ENCODE results near the gene ZNF526.

ZNF526 gene

GRCh38 chr19:42220751-42221097 is 612 bp downstream of the ZNF526 start:
- no peak for DNase-seq (ENCODE audit: low read depth in 2 of 3, low spot score in 2 of 3)

DNA sequence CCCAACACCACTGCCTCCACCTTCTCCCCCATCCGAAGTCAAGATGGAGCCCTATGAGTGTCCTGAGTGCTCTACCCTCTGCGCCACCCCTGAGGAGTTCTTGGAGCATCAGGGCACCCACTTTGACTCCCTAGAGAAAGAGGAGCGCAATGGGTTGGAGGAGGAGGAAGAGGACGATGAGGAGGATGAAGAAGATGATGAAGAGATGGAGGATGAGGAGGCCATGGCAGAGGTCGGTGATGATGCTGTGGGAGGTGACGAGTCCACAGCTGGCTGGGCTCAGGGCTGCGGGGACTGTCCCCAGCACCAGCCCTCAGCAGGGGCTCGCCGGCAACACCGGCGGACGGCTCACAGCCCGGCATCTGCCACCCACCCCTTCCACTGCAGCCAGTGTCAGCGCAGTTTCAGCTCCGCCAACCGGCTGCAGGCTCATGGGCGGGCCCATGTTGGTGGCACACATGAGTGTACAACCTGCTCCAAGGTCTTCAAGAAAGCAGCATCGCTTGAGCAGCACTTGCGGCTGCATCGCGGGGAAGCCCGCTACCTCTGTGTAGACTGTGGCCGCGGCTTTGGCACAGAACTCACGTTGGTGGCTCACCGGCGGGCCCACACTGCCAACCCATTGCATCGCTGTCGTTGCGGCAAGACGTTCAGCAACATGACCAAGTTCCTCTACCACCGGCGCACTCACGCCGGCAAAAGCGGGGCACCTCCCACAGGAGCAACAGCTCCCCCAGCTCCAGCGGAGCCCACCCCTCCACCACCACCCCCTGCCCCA is 5.0 kb downstream of the ZNF526 start:
- DNase-seq (ENCODE audit: low read depth in 2 of 3, low spot score in 2 of 3), result no peak

- no peak for DNase-seq (ENCODE audit: low read depth in 2 of 3, low spot score in 2 of 3)
Observed at GRCh38 chr19:42225718-42226292, 5.7 kb downstream of the ZNF526 start.

DNA sequence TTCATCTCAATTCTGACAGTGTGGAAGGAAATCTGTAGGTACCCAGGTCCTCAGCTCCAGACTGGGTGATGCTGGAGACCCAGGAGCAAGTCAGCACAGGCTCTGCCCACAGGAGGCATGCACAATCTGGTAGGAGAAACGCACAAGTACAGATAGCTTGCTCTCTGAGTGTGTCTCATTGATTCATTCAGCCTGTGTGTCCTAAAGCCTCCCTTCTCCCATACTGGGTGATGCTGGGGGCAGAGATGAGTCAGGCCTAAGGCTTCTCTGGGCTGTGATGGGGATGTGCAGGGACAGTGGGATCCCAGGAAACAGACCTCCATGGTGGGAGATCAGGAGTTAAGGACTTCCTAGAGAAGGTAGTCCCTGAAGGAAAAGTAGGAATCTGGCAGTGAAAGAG is 6.8 kb downstream of the ZNF526 start:
- DNase-seq (ENCODE audit: low read depth in 2 of 3, low spot score in 2 of 3), result no peak

DNA sequence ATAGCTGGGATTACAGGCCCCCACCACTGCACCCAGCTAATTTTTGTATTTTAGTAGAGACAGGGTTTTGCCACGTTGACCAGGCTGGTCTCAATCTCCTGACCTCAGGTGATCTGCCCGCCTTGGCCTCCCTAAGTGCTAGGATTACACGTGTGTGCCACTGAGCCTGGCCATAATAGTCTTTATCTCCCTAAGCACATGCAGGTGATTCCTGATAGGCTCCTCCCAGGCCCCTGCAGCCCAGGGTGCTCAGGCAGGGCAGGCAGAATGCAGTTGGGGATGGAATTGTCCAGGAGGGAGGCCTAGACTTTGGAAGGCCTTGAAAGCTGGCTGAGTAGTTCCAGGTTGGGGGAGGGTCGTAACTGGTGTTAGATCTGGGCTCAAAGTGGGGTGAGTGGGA is 8.5 kb downstream of the ZNF526 start:
- no peak for DNase-seq (ENCODE audit: low read depth in 2 of 3, low spot score in 2 of 3)

- DNase-seq (ENCODE audit: low read depth in 2 of 3, low spot score in 2 of 3), result no peak
Observed at GRCh38 chr19:42229301-42229854, 9.3 kb downstream of the ZNF526 start.

- no peak for DNase-seq (ENCODE audit: low read depth in 2 of 3, low spot score in 2 of 3)
Observed at GRCh38 chr19:42229855-42230351, 9.8 kb downstream of the ZNF526 start.

DNA sequence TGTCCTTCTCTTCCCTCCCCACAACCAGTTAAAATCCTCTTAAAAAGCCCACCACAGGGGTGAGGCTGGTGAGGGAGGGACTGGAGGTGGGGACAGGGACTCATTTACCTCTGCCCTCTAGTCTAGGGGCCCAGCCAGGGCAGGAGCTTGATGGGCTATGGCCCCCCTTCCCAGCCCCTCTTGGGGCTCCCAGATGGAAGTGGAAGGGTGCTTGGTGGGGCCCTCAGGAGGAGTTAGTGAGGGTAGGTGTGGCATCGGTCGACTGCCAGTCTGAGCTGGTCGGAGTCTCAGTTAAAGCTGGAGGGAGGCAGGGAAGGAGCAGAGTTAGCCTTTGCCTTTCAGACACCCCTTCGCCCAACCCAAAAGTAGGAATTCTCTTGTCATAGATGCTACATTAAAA is 10.5 kb downstream of the ZNF526 start:
- DNase-seq (ENCODE audit: low read depth in 2 of 3, low spot score in 2 of 3), result no peak

DNA sequence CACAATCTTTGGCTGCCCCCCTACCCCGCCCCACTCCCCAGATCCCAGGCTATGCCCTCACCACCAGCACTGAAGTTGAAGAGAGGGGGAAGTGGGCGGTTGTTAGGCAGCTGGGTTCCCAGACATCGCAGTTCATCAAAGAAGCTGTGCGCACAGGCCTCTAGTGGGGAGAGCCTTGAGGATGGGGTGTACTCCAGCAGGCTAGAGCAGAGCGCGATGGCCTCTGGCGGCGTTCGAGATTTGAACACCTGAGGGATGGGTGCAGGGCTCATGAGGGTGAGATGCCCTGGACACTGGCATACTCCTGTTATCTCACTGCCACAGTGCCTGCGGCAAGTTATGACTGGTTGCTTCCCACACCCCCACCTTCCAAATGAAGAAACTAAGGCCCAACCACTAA is 12.3 kb downstream of the ZNF526 start:
- DNase-seq (ENCODE audit: low read depth in 2 of 3, low spot score in 2 of 3), result no peak

DNA sequence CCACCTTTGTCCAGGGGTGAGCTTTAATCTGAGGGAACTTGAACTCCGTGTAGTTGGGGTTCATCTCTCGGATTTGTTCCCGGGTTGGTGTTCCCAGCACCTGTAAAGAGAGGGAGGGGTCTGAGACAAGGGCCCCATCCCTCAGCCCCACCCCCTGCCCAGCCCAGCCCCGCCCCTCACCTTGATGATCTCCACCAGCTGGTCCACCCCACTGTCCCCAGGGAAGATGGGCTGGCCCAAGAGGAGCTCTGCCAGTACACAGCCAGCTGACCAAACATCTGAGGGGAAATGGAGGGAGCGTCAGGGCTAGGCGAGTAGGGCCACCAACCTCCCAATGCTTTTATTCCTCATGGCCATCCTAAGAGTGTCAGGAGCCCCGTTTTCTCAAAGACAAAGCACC is 13.0 kb downstream of the ZNF526 start:
- no peak for DNase-seq (ENCODE audit: low read depth in 2 of 3, low spot score in 2 of 3)

GRCh38 chr19:42233678-42234292 is 13.7 kb downstream of the ZNF526 start:
- DNase-seq (ENCODE audit: low read depth in 2 of 3, low spot score in 2 of 3), result no peak

DNA sequence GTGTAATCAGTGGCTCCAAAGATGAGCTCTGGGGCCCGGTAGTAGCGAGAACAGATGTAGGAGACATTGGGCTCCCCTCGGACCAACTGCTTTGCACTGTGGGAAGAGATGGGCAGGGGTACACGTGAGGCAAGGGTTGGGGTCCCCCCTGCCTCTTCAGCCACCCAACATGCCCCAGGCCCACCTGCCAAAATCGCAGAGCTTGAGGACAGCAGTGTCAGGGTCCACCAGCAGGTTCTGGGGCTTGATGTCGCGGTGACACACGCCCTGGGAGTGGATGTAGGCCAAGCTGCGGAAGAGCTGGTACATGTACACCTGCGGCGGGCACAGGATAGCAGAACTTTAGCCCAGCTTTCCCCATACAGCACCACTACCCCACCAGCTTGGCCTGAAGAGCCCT is 14.3 kb downstream of the ZNF526 start:
- DNase-seq (ENCODE audit: low read depth in 2 of 3, low spot score in 2 of 3), result no peak

GRCh38 chr19:42235181-42235580 is 15.1 kb downstream of the ZNF526 start:
- DNase-seq (ENCODE audit: low read depth in 2 of 3, low spot score in 2 of 3), result no peak

- DNase-seq (ENCODE audit: low read depth in 2 of 3, low spot score in 2 of 3), result no peak
Observed at GRCh38 chr19:42239544-42240220, 19.6 kb downstream of the ZNF526 start.

DNA sequence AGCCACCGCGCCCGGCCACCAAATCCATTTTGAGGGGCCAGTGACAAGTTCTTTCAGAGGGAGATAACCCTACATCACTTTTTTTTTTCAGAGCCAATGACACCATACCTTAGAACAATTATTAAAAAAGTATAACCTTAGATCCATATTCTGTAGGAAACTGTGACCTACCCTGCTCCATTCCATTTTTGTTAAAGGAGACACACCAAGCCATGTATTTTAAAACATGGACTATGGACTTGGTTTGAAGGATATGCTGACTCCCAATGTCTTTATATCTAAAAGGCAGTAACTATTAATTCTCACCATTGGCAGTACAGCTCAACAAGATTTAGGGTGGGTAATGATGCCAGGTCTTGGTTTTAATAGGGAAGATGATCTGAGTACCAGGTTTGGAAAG is 21.2 kb downstream of the ZNF526 start:
- DNase-seq (ENCODE audit: low read depth in 2 of 3, low spot score in 2 of 3), result no peak

DNA sequence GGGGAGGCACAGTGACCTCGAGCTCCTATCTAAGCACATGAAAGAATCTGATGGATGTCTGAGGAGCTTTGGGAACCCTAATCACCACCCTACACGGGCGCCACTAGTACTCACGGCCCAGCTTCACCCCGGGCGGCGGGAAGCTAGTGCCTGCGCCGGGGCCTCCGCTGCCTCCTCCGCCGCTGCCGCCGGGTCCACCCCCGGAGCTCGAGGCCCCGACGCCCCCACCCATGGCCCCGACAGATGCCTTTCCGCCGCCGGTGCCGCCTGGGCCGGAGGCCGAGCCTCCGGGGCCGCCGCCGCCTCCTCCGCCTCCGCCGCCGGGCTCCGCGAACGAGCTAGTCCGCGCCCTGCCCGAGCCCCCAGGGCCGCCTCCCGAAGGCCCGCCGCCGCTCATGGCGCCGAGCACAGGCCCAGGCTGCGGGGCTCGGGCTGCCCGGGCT is 22.0 kb downstream of the ZNF526 start:
- DNase-seq (ENCODE audit: low read depth in 2 of 3, low spot score in 2 of 3), result no peak

- DNase-seq (ENCODE audit: low read depth in 2 of 3, low spot score in 2 of 3), result peak; percentile 83 to 91 (median 85)
Observed at GRCh38 chr19:42242512-42243409, 22.6 kb downstream of the ZNF526 start, which contains the start of gene GSK3A. Gene GSK3A (minus strand): TSS chr19:42242602. CDS start chr19:42242465, 137 bp downstream.

DNA sequence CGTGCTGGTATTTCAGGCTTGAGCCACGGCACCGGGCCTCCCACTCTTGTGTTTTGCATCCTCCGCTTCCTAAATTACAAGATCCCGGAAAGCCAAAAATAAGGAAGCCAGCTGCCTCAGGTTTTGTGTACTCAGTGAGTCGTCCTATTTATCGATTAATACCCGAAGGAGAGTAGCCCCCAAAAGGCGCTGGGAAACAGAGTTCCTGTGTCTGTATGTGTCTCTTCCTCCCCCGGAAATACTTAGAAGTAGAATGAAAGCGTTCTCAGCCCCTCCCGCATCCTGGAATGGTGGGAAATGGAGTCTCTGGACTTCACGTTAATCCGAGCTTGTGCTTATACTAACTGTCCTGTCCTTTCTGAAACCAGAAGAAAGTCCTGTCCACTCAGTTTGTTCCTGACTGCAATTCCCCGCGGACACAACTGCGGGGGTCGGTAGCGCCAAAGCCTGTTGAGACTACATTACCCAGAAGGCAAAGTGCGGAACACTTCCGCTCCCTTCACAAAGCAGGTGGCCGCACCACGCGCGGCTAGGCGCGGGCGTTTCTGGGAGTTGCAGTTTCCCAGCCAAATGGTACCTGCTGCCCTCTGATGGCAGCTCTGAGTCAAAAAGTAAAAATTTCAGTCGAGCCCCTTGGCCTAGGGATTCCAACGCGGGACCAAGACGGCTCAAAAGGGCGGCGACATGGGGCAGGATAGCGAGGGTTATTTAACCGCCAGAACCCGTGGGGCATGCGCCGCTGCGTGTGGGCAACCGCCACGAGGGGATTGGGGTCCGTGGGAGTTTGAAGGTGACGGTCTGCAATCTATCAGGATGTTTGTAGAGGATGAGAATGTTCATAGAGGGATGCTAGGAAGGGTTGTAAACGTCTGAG is 24.5 kb downstream of the ZNF526 start:
- peak in 2 of 3 experiments; percentile 76 to 83 for DNase-seq (ENCODE audit: low read depth in 2 of 3, low spot score in 2 of 3)

DNA sequence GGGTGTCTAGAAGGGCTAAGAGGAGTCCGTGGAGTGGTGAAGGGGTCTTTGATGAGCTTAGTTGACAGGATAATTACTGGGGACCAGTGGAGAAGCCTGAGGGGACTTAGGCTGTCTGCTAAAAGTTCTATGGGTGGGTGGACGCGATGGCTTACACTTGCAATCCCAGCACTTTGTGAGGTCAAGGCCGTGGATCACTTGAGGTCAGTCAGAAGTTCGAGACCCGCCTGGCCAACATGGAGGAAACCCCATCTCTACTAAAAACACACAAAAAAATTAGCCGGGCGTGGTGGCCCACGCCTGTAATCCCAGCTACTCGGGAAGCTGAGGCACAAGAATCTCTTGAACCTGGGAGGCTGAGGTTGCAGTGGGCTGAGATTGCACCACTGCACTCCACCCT is 25.1 kb downstream of the ZNF526 start:
- DNase-seq (ENCODE audit: low read depth in 2 of 3, low spot score in 2 of 3), result no peak

Measured in activated CD8-positive, alpha-beta memory T cell treated with anti-CD3 and anti-CD28 coated beads for 48 hours (primary cell).